IMR-90 (cell line): ENCODE measurements around the gene MPPED2.

Experiments
- CEBPB ChIP-seq: IDR thresholded peaks from 2 replicates; pipeline ENCODE4 v1.6.1; 2012; ENCODE audit warnings: low read depth, low read length, improper control_type of control experiment
- MAZ ChIP-seq: IDR thresholded peaks from 2 replicates; pipeline ENCODE4 v1.6.1; 2012; ENCODE audit warnings: low read depth, mild to moderate bottlenecking, low read length, improper control_type of control experiment, moderate library complexity, borderline replicate concordance
- MXI1 ChIP-seq: IDR thresholded peaks from 2 replicates; pipeline ENCODE4 v1.6.1; 2012; ENCODE audit warnings: low read depth, mild to moderate bottlenecking, low read length, moderate library complexity, borderline replicate concordance
- POLR2A ChIP-seq: IDR thresholded peaks from 2 replicates; pipeline ENCODE4 v1.6.1; 2012; ENCODE audit warnings: mild to moderate bottlenecking, low read depth, low read length
- RAD21 ChIP-seq: IDR thresholded peaks from 2 replicates; pipeline ENCODE4 v1.6.1; 2012; ENCODE audit warnings: low read length, improper control_type of control experiment
- RCOR1 ChIP-seq: IDR thresholded peaks from 2 replicates; pipeline ENCODE4 v1.6.1; 2012; ENCODE audit warnings: mild to moderate bottlenecking, low read length, improper control_type of control experiment; ENCODE audit not compliant: insufficient replicate concordance
- TF ChIP-seq, protein P1 (sequence below): conservative IDR thresholded peaks from 2 replicates; pipeline ENCODE4 v1.5.1; 2012; ENCODE audit warnings: mild to moderate bottlenecking, low read depth, low read length, improper control_type of control experiment

DNA sequence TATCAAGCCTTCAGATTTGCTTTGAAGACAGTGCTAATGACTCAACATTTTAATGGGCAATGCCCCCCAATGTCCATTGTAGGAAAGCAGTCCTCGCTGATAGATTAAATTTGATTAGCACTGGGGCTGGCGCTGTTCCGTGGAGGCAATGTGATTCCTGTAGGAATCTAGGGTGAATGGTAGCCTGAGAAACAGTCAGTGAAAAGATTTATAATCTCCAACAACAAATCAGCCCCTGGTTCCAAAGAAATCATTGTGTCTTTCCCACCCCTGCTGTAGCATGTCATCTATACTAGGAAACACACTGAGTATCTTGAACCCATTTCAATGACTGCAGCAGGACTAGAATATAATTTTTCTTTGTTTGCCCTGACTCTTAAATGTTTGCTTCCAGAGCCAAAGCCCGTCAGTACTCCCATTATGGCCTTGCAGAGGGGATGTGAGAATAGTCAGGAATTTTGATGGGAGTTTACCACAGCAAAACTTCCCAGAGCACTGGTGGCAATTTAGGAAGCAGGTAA, 36.1 kb downstream of the MPPED2 start:
- TF ChIP-seq, protein P1, sequence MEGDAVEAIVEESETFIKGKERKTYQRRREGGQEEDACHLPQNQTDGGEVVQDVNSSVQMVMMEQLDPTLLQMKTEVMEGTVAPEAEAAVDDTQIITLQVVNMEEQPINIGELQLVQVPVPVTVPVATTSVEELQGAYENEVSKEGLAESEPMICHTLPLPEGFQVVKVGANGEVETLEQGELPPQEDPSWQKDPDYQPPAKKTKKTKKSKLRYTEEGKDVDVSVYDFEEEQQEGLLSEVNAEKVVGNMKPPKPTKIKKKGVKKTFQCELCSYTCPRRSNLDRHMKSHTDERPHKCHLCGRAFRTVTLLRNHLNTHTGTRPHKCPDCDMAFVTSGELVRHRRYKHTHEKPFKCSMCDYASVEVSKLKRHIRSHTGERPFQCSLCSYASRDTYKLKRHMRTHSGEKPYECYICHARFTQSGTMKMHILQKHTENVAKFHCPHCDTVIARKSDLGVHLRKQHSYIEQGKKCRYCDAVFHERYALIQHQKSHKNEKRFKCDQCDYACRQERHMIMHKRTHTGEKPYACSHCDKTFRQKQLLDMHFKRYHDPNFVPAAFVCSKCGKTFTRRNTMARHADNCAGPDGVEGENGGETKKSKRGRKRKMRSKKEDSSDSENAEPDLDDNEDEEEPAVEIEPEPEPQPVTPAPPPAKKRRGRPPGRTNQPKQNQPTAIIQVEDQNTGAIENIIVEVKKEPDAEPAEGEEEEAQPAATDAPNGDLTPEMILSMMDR = no peak
- TF ChIP-seq CEBPB (no peak), RCOR1 (no peak), POLR2A (no peak), MAZ (no peak), RAD21 (no peak), MXI1 (no peak)
